SW480 (cell line): ENCODE results near the gene ATP5F1D.
A peak's percentile ranks its signal among the peaks of the same experiment; 100 is the strongest.
"Not testable (repeated sequence)": the region's sequence is repeated elsewhere in the genome, so short reads cannot be mapped to it uniquely, and the experiment has no call there.

Experiments used
- DNase-seq: peaks from one replicate; pipeline ENCODE4 v3.0.0-alpha.2; 2016; ENCODE audit warnings: low spot score

The ATP5F1D gene

DNA sequence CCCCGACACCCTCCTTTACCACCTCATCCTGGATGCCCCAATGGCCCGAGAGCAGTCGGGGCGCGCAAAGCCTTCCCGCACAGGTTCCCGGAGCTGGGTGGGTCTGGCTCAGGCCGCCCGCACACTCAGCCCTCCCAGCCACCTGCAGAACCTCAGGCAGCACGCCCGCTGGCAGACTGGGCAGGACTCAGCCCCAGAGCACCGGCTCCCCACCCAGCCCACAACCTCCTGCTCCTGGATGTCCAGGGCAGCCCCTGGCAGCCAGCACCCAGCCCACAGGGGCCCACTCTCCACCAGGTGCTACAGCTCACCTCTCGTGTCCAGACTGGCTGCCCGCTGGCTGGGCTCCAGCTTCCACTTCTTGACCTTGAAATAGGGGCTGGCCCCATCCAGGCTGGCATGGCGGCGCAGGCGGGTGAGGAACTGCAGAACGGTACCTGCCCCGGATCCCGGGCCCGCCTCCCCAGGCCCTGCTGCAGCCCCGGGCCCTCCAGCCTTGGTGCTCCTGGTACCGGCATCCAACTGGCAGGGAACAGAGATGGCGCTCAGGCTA, 8.4 kb upstream of the ATP5F1D start:
- DNase-seq: no peak

DNA sequence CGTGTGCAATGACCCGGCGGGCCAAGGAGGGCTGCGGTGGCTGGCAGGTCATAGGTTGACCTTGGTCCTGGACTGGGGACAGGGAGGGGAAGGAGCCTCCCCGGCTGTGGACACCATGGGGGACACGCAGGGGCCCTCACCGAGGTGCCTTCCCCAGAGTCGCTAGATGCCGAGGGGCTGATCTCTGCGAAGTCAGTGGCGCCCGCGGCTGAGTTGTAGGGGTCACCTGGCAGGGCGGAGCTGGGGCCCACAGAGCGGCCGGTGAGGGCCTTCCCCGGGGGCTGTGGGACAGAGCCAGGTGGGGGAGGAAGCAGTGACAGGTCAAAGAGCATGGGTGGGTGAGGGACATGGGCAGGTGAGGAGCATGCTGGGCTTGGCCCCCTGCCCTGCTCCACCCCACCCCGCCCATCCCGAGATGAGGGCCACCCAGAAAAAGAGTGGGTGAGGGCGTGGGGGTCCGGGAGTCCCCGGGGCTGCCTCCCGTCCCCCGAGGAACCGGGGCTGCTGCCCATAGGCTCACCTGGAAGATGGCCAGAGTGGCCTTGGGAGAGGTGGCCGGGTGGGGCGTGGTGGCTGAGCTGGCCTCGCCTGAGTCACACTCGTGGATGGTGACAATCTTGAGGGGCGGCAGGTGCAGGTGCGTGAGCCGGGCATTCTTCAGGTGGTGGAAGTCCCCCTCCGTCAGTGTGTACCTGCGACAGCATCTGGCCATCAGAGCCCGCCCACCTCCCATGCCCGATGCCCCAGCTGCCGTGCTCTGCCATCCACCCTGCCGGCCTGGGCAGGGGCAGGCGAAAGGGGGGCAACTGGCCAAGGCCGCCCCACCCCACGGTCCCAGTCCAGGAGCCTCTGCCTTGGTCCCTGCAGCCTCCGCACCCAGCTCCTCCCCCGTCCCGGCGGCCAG, 7.2 kb upstream of the ATP5F1D start:
- no peak for DNase-seq

DNA sequence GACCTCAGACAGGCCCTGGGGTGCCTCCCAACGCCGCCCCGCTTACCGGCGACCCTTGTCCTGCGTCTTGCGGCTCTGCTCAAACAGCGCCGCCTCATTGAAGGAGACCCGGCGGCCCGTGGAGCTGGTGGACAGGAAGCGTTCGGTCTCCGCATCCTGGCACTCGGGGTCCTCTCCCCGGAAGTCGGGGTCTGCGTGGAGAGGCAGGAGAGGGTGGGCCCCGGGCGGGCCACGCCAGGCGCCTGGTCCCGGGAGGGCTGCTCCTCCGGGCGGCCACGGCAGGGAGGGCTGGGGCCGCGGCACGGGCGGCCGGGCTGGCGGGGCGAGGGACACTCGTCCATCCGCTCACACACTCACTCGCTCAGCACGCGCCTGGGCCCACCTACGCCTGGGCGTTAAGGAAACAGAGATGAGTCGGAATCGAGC, 6.6 kb upstream of the ATP5F1D start:
- no peak for DNase-seq

DNA sequence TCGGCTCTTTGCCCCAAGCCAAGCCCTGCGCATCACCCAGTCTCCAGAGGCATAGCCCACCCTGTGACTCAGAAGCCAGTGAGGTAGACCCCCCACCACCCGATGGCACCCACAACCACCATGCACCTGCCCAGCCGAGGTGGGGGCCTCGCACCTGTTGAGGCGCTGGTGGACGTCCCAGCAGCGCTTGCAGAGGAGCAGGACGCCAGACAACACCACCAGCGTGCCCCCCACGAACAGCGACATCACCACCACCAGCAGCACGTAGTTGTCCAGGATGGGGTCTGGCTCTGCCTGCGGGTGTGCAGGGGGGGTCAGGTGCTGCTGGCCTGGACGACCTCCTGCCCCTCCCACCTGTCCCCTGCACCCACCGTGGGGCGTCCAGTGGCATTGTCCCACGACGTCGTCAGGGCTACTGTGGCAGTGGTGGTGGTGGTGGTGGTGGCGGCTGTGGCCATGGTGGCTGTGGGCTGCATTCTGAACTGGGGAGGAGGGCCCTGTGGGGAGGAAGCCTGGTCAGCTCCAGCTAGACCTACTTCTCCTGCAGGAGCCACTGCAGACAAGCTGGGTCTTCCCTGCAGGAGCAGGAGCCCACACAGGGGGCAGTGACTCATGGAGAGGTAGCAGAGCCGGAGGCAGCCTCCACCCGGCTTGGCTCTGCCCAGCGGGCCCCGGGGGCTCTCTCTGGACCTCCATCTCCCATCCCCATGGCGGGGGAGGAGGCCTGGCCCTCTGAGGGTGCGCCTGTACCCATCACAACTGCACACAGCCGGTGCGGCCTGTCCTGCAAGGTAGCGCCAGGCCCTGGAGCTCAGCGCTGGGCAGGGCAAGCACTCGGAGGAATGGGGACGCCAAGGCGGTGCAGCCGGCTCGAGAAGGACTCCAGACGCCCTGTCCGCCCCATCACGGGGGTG, 5.7 kb upstream of the ATP5F1D start:
- no peak for DNase-seq

DNA sequence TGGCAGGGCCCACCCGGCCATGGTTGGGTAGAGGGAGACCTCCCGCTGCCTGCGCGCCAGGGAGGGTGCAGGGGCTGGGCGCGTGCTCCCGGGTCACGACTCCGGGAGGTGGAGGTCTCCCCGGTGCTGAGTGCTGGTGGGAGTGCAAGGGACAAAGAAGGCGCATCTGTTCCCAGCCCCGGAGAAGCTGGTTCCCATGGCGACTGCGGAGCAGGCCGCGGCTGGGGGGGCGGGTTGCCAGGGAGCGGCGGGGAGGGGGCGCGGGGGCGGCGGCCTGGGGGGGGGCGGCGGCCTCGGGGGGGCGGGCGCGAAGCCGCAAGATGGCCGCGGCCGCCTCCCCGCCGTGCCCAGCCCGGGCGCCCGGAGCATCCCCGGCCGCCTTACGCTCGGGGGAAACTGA, 5.0 kb upstream of the ATP5F1D start:
- no peak for DNase-seq

DNA sequence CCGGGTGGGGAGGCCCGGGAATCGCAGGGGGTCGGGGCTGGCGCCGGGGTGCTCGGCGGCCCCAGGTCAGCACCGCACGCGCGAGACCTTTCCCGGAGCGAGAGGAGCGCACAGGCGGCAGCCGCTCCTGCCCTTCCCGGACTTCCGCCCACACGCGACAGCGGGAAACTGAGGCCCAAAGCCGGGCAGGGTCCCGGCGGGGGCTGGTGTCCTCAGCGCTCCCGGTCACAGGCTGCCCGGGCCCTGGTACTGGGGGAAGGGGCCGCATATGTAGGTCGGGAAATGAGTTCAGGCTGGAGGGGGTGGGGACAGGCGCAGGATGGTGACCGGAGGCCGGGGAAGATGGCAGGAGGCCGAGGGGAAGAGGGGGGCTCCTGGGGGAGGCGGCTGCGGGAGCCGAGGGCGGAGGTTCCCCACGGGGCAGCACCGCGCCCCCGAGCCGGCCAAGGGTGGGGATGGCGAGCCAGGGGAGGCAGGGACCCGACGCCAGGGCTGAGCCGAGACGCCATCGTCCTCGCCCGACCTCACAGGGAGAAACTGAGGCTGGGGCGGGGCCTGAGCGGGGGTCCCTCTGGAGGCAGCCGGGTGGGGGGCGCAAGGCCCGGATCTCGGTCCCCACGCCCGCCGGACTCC, 4.4 kb upstream of the ATP5F1D start:
- DNase-seq: no peak

DNA sequence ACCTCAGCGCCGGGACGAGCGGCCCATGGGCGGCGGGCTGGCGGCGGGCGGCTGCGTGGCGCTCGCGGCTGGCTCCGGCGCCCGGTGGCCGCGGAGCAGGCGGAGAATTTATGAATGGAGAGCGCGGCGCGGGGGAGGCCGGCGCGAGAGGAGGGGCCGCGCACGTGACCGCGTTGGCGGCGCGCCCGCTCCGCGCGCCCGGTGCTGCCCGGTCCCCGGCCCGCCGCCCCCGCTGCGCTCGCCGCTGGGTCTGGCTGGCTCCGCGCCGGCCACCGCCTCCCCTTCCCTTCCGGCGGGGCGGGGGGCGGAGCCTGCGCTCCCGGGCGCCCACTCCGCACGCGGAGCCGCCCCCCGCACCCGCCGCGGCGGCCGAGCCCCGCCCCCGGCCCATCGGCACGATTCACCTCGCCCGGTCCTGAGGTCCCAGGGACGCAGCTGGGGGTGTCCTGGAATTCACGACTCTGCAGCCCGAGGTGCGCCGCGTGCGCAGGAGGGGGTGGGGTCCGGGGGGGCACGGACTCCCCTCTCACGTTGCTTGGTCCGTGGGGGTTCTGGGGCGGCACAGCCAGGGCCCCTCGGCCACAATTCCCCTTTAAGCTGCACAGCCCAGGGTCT, 3.7 kb upstream of the ATP5F1D start, which contains the start of gene CBARP:
CBARP (minus strand) TSS at position 252 of the 615 bp plus-strand sequence. CDS start 1,905 bp downstream, outside the sequence.
- no peak for DNase-seq

DNA sequence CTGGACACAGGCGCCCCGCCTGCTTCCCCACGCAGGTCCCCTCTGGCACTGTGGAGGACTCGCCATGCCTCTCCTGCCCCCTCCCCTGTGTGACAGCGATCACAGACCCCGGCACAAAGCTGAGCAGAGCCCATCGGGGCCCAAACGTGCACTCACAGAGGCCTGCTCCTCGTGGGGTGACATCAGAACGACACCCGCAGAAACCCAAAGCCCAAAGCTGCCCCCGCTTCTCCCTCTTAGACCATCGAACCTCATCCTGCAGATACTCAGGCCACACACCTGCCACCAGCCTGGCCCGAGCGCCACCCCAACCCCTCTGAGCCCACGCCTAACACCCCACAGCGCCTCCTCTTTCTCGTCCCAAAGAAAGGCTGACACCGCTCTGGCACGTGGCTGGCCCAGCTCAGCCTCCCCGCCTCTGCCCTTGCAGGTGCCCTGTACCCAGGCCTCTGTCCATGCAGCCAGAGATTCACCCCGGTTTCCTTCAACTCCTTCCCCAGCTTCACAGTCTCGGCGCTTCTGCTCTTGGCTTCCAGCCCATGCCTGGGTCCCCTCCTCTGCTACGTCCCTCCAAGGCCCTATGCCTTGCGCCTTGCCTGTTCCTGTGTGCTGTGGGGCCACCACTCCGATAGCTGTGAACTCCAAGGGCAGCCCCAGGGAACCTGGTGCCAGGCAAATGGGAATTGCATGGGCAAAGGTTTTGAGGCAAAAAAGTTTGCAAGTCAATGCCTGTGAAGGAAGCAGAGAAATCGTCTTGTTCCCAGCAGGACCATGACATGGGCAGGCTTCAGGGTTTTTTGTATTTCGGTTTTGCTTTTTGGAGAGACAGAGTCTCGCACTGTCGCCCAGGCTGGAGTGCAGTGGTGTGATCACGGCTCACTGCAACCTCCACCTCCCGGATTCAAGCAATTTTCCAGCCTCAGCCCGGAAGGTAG, 2.9 kb upstream of the ATP5F1D start:
- no peak for DNase-seq

DNA sequence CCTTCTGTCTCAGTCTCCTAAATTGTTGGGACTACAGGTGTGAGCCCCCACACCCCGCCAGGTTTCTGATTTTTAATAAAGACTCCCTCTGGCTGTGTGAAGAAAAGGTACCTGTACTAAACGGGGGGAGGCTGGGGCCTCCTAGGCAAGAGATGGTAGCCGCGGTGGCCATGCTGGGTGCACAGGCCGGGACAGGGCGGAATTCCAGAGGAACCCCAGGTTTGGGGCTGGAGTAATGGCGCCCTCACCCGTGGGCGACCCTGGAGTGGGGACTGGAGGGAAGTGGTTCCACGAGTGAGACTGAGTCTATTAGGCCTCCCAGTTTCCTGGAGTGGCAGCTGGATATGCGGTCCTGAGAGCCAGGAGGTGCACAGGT, 2.1 kb upstream of the ATP5F1D start:
- no peak for DNase-seq

DNA sequence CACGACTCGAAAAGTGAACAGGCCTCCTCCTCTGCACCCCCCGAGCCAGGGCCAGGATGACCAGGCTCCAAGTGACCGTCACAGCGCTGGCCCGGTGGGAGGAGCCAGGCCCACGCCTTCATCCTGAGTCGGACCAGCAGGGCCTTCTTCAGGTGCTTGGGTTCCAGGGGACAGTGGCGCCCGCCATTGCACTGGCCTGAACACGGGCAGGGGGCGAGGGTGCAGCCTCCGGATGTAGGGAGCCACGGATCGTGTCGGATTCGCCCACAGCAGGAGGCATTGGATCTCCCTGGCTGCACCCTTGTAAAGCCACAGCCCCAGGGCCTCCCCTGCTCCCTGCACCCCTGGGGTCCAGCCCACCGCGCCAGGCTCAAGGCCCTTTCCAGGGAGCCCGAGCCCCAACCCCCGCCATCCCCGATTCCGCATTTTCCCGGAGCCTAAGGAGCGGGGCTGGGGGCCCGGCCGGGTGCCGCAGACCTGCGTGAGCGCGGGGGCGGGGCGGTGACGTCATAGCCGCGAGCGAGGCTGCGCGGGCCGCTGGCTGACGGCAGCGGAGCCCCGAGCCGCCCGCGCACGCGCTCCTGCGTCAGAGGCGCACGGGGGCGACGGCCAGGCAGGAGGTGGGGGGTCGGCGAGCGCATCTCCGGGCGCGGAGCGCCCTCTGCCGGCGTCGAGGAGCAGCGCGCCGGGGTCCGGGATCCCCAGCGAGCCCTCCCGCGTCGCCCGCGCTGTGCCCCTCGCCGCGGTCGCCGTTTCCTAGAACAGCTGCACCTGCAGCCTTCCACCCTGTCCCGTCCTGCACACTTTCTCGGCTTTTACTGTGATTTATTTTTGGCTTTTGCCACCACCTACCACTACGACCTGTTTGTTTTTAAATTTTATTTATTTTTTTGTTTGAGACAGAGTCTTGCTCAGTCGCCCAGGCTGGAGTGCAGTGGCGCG, 1.5 kb upstream of the ATP5F1D start:
- peak; percentile 71 for DNase-seq

DNA sequence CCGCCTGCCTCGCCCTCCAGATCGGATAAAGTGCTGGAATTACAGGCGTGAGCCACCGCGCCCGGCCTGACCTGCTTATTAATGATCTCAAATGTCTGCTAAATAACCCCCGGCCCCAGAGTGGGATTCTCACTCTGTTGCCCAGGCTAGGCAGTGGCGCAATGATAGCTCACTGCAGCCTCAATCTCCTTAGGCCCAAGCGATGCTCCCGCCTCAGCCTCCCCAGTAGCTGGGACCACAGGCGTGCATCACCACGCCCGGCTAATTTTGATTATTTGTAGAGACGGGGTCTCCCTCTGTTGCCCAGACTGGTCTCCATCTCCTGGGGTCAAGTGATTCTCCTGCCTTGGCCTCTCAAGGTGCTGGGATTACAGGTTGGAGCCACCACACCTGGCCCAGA, 626 bp upstream of the ATP5F1D start:
- no peak for DNase-seq

DNA sequence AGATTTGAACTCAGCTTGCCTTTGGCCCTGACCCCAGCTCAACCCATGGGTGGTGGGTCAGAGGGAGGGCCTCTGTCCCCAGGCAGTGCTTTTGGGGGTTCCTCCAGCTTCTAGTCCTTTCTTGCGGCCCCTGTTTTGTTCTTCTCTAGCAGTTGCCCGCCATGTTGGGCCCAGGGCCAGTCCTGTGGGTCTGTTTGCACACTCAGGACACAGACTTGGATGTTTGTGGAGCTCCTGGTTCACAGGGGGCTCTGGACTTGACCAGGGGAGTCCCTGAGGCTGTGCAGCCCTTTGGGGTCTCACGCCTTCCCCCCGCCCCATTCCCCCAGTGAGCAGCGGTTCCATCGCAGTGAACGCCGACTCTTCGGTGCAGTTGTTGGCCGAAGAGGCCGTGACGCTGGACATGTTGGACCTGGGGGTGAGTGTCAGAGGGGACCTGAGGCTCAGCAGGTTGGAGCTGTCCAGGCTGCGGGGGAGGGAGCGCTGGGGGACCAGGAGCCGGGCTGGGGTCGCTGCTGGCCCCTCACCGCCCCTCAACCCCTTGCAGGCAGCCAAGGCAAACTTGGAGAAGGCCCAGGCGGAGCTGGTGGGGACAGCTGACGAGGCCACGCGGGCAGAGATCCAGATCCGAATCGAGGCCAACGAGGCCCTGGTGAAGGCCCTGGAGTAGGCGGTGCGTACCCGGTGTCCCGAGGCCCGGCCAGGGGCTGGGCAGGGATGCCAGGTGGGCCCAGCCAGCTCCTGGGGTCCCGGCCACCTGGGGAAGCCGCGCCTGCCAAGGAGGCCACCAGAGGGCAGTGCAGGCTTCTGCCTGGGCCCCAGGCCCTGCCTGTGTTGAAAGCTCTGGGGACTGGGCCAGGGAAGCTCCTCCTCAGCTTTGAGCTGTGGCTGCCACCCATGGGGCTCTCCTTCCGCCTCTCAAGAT, 2.5 kb downstream of the ATP5F1D start:
- DNase-seq: peak; percentile 63

DNA sequence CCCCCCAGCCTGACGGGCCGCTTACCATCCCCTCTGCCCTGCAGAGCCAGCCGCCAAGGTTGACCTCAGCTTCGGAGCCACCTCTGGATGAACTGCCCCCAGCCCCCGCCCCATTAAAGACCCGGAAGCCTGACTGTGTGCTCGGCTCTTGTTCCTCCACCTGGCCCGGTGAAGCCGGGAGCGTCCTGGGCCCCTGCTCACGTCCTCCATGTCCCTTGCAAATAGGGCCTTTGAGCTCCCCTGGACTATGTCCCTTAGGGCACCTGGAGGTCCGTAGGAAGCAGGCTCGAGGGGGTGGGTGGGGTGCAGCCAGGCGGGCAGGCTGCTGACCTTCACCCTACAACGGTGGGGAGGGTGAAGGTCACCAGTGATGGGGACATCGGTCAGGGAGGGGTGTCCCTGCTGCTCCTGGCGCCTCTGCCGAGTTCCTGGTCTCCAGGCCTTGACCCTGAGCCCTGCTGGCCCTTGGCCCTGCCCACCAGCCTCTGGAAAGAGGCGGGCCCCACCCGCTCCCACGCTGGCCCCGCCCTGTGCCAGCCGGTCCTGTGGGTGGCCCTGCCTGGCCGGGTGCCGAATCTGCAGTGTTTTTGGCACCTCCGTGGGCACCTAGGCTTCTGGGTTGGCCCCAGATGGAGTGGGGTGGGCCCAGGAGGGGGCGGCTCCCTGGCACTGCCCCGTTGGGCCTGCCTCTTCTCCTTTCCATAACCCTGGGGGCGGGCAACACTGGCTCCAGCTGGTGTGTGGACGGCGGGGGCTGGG, 3.3 kb downstream of the ATP5F1D start:
- DNase-seq: no peak

DNA sequence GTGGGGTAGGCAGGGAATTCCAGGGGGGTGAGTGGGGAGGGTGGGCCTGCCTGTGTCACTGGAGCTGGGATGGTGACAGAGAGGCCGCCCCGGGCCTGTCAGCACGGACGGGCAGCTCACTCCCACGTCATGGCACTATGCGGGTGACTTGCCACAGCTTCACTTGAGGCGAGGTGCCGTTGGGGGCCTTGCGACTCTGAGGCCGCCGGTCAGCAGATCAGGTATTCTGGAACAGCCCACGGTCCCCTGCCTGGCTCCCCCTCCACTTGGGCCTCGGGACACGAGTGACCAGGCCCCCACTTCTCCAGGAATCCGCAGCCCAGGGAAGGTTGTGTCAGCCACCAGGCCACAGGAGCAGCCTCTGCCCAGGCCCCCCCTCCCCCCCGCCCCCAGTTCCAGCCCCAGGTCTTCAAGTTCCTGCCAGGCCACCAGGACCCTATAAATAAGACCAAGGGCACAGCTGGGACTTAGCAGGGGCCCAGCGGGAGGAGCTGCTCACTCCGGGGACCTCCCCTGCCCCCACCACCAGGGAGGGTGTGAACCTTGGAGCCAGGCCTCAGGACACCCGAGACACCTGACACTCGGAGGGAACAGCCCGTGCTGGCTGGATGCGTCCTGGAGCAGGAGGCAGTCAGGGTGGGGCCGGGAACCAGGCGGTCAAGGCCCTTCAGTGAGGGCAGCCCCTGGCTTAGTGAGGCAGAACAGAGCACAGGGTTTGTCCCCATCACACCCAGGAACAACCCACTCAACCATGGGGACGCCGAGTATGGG, 4.1 kb downstream of the ATP5F1D start:
- DNase-seq: no peak

DNA sequence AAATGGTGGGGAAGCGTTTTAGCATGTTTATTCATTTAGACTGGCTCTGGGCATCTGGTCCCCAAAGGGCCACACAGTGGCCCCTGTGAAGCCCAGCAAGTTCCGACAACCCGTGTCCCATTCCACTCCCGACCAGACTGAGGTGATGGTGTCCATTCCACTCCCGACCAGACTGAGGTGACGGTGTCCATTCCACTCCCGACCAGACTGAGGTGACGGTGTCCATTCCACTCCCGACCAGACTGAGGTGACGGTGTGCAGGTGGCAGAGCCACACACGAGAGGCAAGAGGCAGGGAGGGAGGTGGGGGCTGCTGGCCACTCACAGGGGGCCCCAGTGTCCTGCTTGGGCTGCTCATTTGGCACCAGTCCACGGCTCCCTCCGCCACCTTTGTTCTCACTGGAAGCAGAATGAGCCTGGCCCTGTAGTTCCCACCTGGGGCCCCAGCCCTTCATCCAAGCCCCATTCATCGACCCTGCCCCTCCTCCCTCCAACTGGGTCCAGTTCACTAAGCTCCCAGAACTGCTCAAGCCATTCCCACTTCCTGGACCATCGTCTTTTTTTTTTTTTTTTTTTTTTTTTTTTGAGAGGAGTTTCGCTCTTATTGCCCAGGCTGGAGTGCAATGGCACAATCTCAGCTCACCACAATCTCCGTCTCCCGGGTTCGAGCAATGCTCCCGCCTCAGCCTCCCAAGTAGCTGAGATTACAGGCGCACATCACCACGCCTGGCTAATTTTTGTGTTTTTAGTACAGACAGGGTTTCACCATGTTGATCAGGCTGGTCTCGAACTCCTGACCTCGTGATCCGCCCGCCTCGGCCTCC, 4.9 kb downstream of the ATP5F1D start:
- not testable (repeated sequence) for DNase-seq

DNA sequence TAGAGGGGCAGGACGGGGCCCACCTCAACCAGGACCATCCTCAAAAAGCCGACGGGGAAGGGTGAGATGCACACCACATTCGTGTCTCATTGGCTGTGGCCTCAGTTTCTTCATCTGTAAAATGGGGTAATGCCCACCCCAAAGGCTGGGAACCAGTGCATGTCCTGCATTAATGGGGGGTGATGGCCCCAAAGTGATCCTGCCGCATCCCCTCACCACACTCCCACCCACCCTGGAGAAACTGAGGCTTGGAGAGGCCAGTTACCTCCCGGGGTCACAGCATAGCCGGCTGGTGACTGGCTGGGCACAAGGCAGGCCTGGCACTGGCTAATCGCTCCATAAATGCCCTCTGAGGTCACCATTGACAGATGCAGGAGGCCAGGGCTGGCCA, 6.2 kb downstream of the ATP5F1D start:
- no peak for DNase-seq
